Measurements from ENCODE around the gene MFSD1. TPM values are rescaled to one million over a fixed set of nuclear protein-coding genes. Genes with fewer than 3 reads are reported as not detected.

MFSD1 gene
- total and polyA plus RNA-seq, 2 of the 8 experiments (the other 6 are each of a cell fraction or from before 2014, with no cell fraction given) = 9.3 to 11.5 TPM

- Histone ChIP-seq H4K91ac (replicated peaks; ENCODE audit: insufficient read length, low read length) (no peak overlapping the region), H3K4me1 (replicated peaks in 1 of 4; ENCODE audit: control insufficient read depth in 3 of 4, insufficient read depth in 4 of 4, low read length in 3 of 4) (no peaks in the 10 kb centered on the region), H3K9me3 (ENCODE audit: insufficient read depth in 2 of 2, low read depth in 1 of 2, low read length in 1 of 2) (no peaks in the 10 kb centered on the region), H3K27ac (ENCODE audit: low read depth, low read length) (no peak overlapping the region), H3K79me1 (ENCODE audit: low read depth, low read length) (no peaks in the 10 kb centered on the region), H3K36me3 (ENCODE audit: control insufficient read depth in 2 of 4, insufficient read depth in 4 of 4, low read length in 3 of 4) (no peaks in the 10 kb centered on the region), H2BK5ac (ENCODE audit: low read depth, low read length) (no peak overlapping the region), H2AFZ (ENCODE audit: low read length) (no peak overlapping the region), H4K8ac (ENCODE audit: extremely low read depth, insufficient read depth, low read length) (no peak overlapping the region), H3K18ac (ENCODE audit: extremely low read depth, low read length) (no peak overlapping the region), H3K23ac (ENCODE audit: insufficient read length) (no peak overlapping the region), H3K4ac (replicated peaks; ENCODE audit: insufficient read length, low read depth, low read length) (no peak overlapping the region), H3K79me2 (ENCODE audit: control insufficient read depth in 1 of 2, insufficient read depth in 2 of 2, low read length in 2 of 2) (no peaks in the 10 kb centered on the region), H2BK12ac (ENCODE audit: low read depth, low read length) (no peak overlapping the region), H3K4me3 (ENCODE audit: extremely low read depth in 1 of 4, insufficient read depth in 2 of 4, low read depth in 3 of 4, low read length in 4 of 4) (no peak overlapping the region), H2BK15ac (ENCODE audit: low read length) (no peak overlapping the region), H3K14ac (ENCODE audit: insufficient read length) (no peak overlapping the region), H4K20me1 (replicated peaks in 1 of 2; ENCODE audit: control insufficient read depth in 1 of 2, insufficient read depth in 2 of 2, low read length in 2 of 2) (no peaks in the 10 kb centered on the region), H3K4me2 (ENCODE audit: insufficient read depth in 1 of 2, low read depth in 2 of 2, low read length in 2 of 2) (no peak overlapping the region), H2BK20ac (ENCODE audit: low read length) (no peak overlapping the region), H2BK120ac (replicated peaks; ENCODE audit: low read depth, low read length) (no peak overlapping the region), H3K23me2 (ENCODE audit: low read depth, low read length) (no peaks in the 10 kb centered on the region), H3K27me3 (replicated peaks in 1 of 4; ENCODE audit: control insufficient read depth in 3 of 4, extremely low read depth in 1 of 4, insufficient read depth in 3 of 4, low read length in 3 of 4) (no peaks in the 10 kb centered on the region), H3K56ac (replicated peaks; ENCODE audit: insufficient read length, low read depth, low read length) (no peak overlapping the region), H2AK5ac (ENCODE audit: low read depth, low read length) (no peak overlapping the region), H3K9ac (replicated peaks in 1 of 4; ENCODE audit: extremely low read depth in 1 of 4, low read depth in 3 of 4, low read length in 3 of 4) (no peak overlapping the region), H4K5ac (ENCODE audit: insufficient read length, low read depth, low read length) (no peak overlapping the region)
- 92% methylated on average over 4 of the region's 4 CpGs; no CpG with 5 or more reads in 1 of the 2 experiments for WGBS, 2 experiments (ENCODE audit: extremely low coverage in 1 of 2, insufficient coverage in 1 of 2, insufficient read length in 1 of 2, insufficient replicate concordance in 2 of 2, low coverage in 1 of 2, low lambda C conversion rate in 2 of 2, missing lambda C conversion rate in 1 of 2)
- ChIA-PET POLR2A (ENCODE audit: partially characterized antibody) (no interaction called here), CTCF (ENCODE audit: partially characterized antibody) (interaction anchor here (1.0 to 4.9 kb wide), 4 partner anchors 10 to 83 kb away, joined by 3 to 25 read pairs (median 8); no protein-coding TSS in a partner anchor)
- FAIRE-seq (no peak), DNase-seq (ENCODE audit: low read depth in 1 of 2, low spot score in 2 of 2) (no peak)
- TF ChIP-seq SUZ12 (IDR thresholded peaks at IDR 0.05; ENCODE audit: low read length) = no peak
These were observed 39.2 kb upstream of the MFSD1 start for GRCh38 chr3:158762701-158763100.

All from H1 (cell line).